OCI-LY1 (cell line): Measurements from ENCODE around the gene ZFYVE28.

ENCODE experiments used
- H2AFZ ChIP-seq: fragments of 200-600 bp; sonication (generic), shearing (Covaris generic); 2 replicates; pipeline ENCODE4 v1.6.0; 2014; ENCODE audit warnings: antibody characterized with exemption, mild to moderate bottlenecking, low read length
- H3F3A ChIP-seq: fragments of 200-600 bp; sonication (generic), shearing (Covaris generic); 2 replicates; pipeline ENCODE4 v1.6.0; 2014; ENCODE audit warnings: mild to moderate bottlenecking, antibody characterized with exemption, low read length, moderate library complexity; ENCODE audit not compliant: insufficient read depth
- H3K27ac ChIP-seq: fragments of 200-600 bp; sonication (generic); 2 replicates; pipeline ENCODE4 v1.5.1; 2014; ENCODE audit warnings: low read length, mixed run types, mild to moderate bottlenecking, low read depth; ENCODE audit not compliant: poor library complexity, severe bottlenecking
- H3K27me3 ChIP-seq: fragments of 200-600 bp; sonication (generic); 2 replicates; pipeline ENCODE4 v1.6.0; 2014; ENCODE audit warnings: antibody characterized with exemption, mild to moderate bottlenecking, low read length, moderate library complexity; ENCODE audit not compliant: insufficient read depth
- H3K36me3 ChIP-seq: fragments of 200-600 bp; sonication (generic); 2 replicates; pipeline ENCODE4 v1.6.1; 2014; ENCODE audit warnings: mild to moderate bottlenecking, antibody characterized with exemption, low read length, moderate library complexity, mixed read lengths; ENCODE audit not compliant: insufficient read depth
- H3K4me1 ChIP-seq: fragments of 200-600 bp; sonication (generic); 2 replicates; pipeline ENCODE4 v1.5.1; 2014; ENCODE audit warnings: mild to moderate bottlenecking, low read length, moderate library complexity; ENCODE audit not compliant: insufficient read depth, severe bottlenecking
- H3K4me2 ChIP-seq: fragments of 200-600 bp; sonication (generic), shearing (Covaris generic); 2 replicates; pipeline ENCODE4 v1.6.1; 2014; ENCODE audit warnings: low read length
- H3K4me3 ChIP-seq: fragments of 200-600 bp; sonication (generic); 2 replicates; pipeline ENCODE4 v1.5.1; 2014; ENCODE audit warnings: low read length, low read depth, mild to moderate bottlenecking, mixed read lengths; ENCODE audit not compliant: poor library complexity, severe bottlenecking
- H3K79me2 ChIP-seq: fragments of 200-600 bp; shearing (Covaris generic); 2 replicates; pipeline ENCODE4 v1.6.1; 2016; ENCODE audit warnings: mixed run types, low read length, mixed read lengths; ENCODE audit not compliant: insufficient read depth
- H3K9ac ChIP-seq: fragments of 200-600 bp; sonication (generic), shearing (Covaris generic); 2 replicates; pipeline ENCODE4 v1.6.1; 2014; ENCODE audit warnings: mild to moderate bottlenecking, low read length, mixed read lengths
- H3K9me2 ChIP-seq: fragments of 200-600 bp; sonication (generic), shearing (Covaris generic); 2 replicates; pipeline ENCODE4 v1.6.1; 2014; ENCODE audit warnings: low read depth, mild to moderate bottlenecking, low read length, mixed read lengths
- H3K9me3 ChIP-seq: fragments of 200-600 bp; shearing (Covaris generic); 2 replicates; pipeline ENCODE4 v1.6.1; 2014; ENCODE audit warnings: low read length, mixed read lengths
- H4K20me1 ChIP-seq: fragments of 200-600 bp; sonication (generic), shearing (Covaris generic); 2 replicates; pipeline ENCODE4 v1.6.0; 2016; ENCODE audit warnings: mild to moderate bottlenecking, low read length; ENCODE audit not compliant: insufficient read depth
- EZH2 ChIP-seq: fragments of 200-600 bp; sonication (generic), shearing (Covaris generic); IDR thresholded peaks from 2 replicates; pipeline ENCODE4 v1.8.0; 2017; ENCODE audit warnings: borderline replicate concordance, mixed run types, mild to moderate bottlenecking, antibody characterized with exemption, low read length, moderate library complexity, mixed read lengths
- TF ChIP-seq, protein P1 (sequence below): fragments of 200-600 bp; sonication (generic), shearing (Covaris generic); IDR thresholded peaks from 2 replicates; pipeline ENCODE4 v1.5.1; 2017; ENCODE audit warnings: mild to moderate bottlenecking, antibody characterized with exemption, low read length, moderate library complexity, mixed read lengths

ZFYVE28 gene

DNA sequence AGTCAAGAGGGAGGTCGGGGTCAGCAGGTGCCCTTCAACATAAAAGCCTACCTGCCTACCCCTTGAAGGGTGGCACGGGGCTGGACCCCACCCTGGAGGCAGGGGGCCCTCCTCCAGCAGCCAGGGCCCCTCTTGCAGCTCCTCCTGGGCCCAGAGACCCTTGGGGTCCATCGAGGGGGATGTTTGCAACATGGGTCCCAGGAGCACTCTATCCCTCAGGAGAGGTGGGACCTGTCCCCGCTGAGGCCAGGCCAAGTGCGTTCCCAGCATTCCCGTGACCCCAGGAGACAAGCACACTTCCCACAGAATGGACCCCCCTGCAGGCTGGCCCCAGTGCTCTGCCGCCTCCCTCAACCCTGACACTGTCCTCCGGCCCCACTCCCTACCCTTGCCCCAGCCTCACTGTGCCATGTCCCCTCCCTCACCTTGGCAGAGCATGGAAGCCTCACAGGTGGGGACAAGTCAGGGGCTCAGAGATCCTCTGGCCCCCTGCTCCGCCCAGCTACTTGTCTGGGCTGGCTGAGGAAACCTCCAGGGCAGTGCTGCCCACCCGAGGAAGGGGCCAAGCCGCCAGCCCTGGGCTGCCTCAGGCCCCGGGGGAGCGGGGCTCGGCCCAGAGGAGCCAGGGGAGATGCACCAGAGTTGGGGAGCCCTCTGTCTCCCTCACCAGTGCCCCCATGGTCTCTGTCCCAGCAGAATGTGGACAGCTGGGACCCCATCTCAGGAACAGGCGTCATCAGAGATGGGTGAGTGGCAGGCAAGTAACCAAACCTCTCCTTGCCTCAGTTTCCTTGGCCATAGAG is 158.7 kb downstream of the ZFYVE28 start:
- Histone ChIP-seq H3K4me2 (peak overlapping the region; percentile 73), H3K79me2 (no peaks in the 10 kb centered on the region)

DNA sequence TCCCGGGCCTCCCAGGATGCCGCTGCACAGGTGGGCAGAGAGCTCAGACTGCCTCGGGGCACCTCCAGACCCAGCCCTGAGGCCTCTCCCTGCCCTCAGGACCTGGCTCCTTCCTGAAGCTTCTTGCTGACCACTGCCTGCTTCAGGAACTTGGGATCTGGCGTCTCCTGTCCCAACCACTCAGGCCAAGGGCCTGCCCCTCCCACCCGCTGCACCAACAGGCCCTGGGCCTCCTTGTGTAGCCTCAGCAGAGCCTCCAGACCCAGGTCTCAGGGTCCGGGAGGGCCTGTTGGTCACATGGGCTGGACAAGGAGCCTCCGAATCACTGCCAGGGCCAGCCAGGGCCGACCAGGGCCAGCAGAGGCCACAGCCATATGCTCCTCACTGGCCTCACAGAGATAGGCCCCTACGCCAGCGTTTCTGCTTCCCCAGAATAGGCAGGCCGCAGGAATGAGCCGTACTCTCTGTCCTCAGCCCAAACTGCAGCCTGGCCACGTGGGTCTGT is 159.4 kb downstream of the ZFYVE28 start:
- TF ChIP-seq EZH2: no peak
- TF ChIP-seq, protein P1, sequence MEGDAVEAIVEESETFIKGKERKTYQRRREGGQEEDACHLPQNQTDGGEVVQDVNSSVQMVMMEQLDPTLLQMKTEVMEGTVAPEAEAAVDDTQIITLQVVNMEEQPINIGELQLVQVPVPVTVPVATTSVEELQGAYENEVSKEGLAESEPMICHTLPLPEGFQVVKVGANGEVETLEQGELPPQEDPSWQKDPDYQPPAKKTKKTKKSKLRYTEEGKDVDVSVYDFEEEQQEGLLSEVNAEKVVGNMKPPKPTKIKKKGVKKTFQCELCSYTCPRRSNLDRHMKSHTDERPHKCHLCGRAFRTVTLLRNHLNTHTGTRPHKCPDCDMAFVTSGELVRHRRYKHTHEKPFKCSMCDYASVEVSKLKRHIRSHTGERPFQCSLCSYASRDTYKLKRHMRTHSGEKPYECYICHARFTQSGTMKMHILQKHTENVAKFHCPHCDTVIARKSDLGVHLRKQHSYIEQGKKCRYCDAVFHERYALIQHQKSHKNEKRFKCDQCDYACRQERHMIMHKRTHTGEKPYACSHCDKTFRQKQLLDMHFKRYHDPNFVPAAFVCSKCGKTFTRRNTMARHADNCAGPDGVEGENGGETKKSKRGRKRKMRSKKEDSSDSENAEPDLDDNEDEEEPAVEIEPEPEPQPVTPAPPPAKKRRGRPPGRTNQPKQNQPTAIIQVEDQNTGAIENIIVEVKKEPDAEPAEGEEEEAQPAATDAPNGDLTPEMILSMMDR: no peak
- H3K36me3 ChIP-seq: no peaks in the 10 kb centered on the region
- H3K79me2 ChIP-seq: no peaks in the 10 kb centered on the region
- no peak overlapping the region for H3K27ac ChIP-seq
- no peak overlapping the region for H2AFZ ChIP-seq
- H3K9ac ChIP-seq: no peak overlapping the region
- no peaks in the 10 kb centered on the region for H3K9me3 ChIP-seq
- H4K20me1 ChIP-seq: no peaks in the 10 kb centered on the region
- no peak overlapping the region for H3K4me2 ChIP-seq
- H3F3A ChIP-seq: no peaks in the 10 kb centered on the region
- H3K9me2 ChIP-seq: no peaks in the 10 kb centered on the region
- H3K4me3 ChIP-seq: no peak overlapping the region
- no peaks in the 10 kb centered on the region for H3K27me3 ChIP-seq
- peaks cover 26% of the 10 kb centered on the region for H3K4me1 ChIP-seq

More for the DNA sequence above, 158.7 kb downstream of the ZFYVE28 start:
- TF ChIP-seq, protein P1: no peak
- no peak for TF ChIP-seq EZH2
- Histone ChIP-seq H3K4me1 (peaks cover 29% of the 10 kb centered on the region), H3K9me2 (no peaks in the 10 kb centered on the region), H3K9ac (no peak overlapping the region; the same call in 1 of the 2 replicates), H3K36me3 (no peaks in the 10 kb centered on the region), H3F3A (no peaks in the 10 kb centered on the region), H3K4me3 (peak overlapping the region; percentile 75), H3K9me3 (no peaks in the 10 kb centered on the region), H3K27ac (no peak overlapping the region), H3K27me3 (no peaks in the 10 kb centered on the region), H2AFZ (no peak overlapping the region), H4K20me1 (no peaks in the 10 kb centered on the region)

DNA sequence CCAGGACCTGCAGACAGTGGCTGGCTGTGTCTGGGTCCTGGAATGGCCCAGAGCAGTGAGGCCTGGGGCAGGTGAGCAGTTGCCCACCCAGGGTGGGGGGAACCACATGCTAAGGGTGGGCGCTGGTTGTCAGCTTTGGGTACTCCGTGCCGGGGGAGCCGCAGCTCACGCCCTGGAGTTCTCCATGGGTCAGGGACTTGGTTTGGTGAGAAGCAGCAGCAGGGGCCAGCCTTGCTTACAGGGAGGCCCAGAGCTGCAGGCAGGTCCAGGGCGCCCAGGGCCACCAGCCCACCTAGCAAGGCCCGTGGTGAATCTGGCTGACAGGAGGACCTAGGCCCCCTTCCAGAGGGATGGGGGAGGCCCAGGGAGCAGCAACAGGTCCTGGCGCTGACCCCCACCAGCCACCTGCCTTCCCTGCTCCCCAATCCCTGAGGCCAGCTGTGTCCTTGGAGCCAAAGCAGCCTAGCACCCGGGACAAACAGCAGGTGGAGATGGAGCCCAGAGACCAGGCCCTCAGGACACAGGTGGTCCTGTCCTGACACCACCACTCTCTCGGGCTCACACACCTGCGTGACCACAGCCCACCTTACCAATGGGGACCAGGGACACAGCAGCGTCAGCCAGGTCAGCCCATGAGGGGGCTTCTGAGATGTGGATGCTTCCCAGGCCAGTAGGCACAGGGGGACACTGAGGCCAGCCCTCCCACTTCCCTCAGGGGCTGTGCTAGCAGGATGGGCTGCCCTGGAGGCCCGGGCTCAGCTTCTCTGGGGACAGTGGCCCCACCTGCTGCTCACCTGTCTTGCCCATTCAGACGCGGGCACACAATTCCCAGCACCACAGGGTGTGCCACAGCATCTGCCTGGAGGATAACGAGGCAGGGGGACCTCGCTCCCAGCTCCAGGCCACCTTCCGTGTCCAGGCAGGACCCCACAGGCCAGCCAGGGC is 160.1 kb downstream of the ZFYVE28 start:
- Histone ChIP-seq H3K9me2 (no peaks in the 10 kb centered on the region), H2AFZ (no peak overlapping the region), H3K9ac (no peak overlapping the region), H3K4me2 (no peak overlapping the region), H4K20me1 (no peaks in the 10 kb centered on the region), H3K27me3 (no peaks in the 10 kb centered on the region), H3F3A (no peaks in the 10 kb centered on the region), H3K4me1 (peaks cover 19% of the 10 kb centered on the region), H3K4me3 (no peak overlapping the region), H3K36me3 (no peaks in the 10 kb centered on the region), H3K9me3 (no peaks in the 10 kb centered on the region), H3K27ac (no peak overlapping the region), H3K79me2 (no peaks in the 10 kb centered on the region)
- TF ChIP-seq EZH2: no peak
- TF ChIP-seq, protein P1: no peak
